ENCODE measurements around the gene AGFG2. TPM values are rescaled to one million over a fixed set of nuclear protein-coding genes. Genes with fewer than 3 reads are reported as not detected.

AGFG2 gene
- total RNA-seq, 1 experiment from 2014 or later = 30.4 TPM

DNA sequence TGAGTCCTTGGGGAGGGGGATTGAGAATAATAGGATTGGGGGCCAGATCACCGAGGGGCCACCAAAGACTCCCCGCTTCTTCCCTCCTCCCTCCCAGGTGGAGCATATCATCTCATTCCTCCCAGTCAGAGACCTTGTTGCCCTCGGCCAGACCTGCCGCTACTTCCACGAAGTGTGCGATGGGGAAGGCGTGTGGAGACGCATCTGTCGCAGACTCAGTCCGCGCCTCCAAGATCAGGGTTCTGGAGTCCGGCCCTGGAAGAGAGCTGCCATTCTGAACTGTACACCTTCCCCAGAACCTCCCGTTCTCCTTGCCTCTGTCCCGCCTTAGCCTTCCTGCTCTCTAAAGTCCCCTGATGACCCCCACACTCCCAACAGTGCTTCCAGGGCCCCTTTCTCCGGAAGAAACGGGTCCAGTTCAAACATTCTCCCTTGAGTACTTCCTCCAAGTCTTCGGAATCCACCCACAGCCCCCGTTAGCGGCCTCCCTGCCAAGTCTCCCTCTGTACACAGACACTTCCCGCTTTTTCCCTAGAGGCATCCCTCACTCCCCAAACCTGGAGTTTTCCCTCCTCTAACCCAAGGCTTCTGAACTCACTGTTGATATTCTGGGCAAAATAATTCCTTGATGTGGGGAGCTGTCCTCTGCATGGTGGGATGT, 51.2 kb downstream of the AGFG2 start:
- no peak overlapping the region for H3K4me3 ChIP-seq
- H2AFZ ChIP-seq = no peak overlapping the region
- no TSS peak for BruUV-seq (replicated peaks)
- TF ChIP-seq EZH2 (IDR thresholded peaks at IDR 0.05; ENCODE audit: low read depth) = no peak
- TF ChIP-seq, protein P1, sequence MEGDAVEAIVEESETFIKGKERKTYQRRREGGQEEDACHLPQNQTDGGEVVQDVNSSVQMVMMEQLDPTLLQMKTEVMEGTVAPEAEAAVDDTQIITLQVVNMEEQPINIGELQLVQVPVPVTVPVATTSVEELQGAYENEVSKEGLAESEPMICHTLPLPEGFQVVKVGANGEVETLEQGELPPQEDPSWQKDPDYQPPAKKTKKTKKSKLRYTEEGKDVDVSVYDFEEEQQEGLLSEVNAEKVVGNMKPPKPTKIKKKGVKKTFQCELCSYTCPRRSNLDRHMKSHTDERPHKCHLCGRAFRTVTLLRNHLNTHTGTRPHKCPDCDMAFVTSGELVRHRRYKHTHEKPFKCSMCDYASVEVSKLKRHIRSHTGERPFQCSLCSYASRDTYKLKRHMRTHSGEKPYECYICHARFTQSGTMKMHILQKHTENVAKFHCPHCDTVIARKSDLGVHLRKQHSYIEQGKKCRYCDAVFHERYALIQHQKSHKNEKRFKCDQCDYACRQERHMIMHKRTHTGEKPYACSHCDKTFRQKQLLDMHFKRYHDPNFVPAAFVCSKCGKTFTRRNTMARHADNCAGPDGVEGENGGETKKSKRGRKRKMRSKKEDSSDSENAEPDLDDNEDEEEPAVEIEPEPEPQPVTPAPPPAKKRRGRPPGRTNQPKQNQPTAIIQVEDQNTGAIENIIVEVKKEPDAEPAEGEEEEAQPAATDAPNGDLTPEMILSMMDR (conservative IDR thresholded peaks at IDR 0.05) = no peak
- POLR2A ChIA-PET (ENCODE audit: unreplicated experiment) = no interaction called here
- H4K20me1 ChIP-seq (ENCODE audit: insufficient read depth) = no peaks in the 10 kb centered on the region
- CTCF ChIA-PET = interaction anchor here (0.6 kb wide), 1 partner anchor 26 kb away, joined by 6 read pairs; no protein-coding TSS in a partner anchor
- H3K9me2 ChIP-seq (ENCODE audit: insufficient read depth) = no peaks in the 10 kb centered on the region
- no peaks in the 10 kb centered on the region for H3K36me3 ChIP-seq (ENCODE audit: low read depth)
- intact Hi-C loops (cut with micrococcal nuclease; ENCODE audit: unreplicated experiment) = no loop called here
- no peaks in the 10 kb centered on the region for H3K79me2 ChIP-seq (ENCODE audit: low read depth)
- no peak overlapping the region for H3K4me2 ChIP-seq
- H3K9me3 ChIP-seq (ENCODE audit: insufficient read depth, low read depth) = no peaks in the 10 kb centered on the region
- DNase-seq = no peak
- no peaks in the 10 kb centered on the region for H3K27me3 ChIP-seq (ENCODE audit: insufficient read depth, low read depth)
- no peak overlapping the region for H3K27ac ChIP-seq
- H3K4me1 ChIP-seq (replicated peaks; ENCODE audit: insufficient read depth) = no peaks in the 10 kb centered on the region
- H3F3A ChIP-seq (ENCODE audit: insufficient read depth, low read depth) = peaks cover 7% of the 10 kb centered on the region

DNA sequence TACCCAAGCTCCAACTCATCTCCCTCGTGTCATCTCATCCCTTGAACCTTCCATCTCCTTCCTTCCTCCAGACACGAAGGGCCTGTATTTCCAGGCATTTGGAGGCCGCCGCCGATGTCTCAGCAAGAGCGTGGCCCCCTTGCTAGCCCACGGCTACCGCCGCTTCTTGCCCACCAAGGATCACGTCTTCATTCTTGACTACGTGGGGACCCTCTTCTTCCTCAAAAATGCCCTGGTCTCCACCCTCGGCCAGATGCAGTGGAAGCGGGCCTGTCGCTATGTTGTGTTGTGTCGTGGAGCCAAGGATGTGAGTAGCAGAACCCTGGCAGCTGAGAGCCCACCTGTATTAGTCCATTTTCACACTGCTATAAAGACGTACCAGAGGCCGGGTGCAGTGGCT, 52.6 kb downstream of the AGFG2 start:
- H4K20me1 ChIP-seq (ENCODE audit: insufficient read depth) = no peaks in the 10 kb centered on the region
- no peak overlapping the region for H3K27ac ChIP-seq
- no peaks in the 10 kb centered on the region for H3K79me2 ChIP-seq (ENCODE audit: low read depth)
- no peaks in the 10 kb centered on the region for H3K9me3 ChIP-seq (ENCODE audit: insufficient read depth, low read depth)
- ChIA-PET CTCF (no interaction called here), POLR2A (ENCODE audit: unreplicated experiment) (interaction anchor here (0.6 kb wide), 3 partner anchors 11 to 163 kb away, joined by 4 read pairs; partner anchors contain the start of gene ZCWPW1)
- TF ChIP-seq EZH2 (IDR thresholded peaks at IDR 0.05; ENCODE audit: low read depth) = no peak
- no peaks in the 10 kb centered on the region for H3K27me3 ChIP-seq (ENCODE audit: insufficient read depth, low read depth)
- no peak overlapping the region for H3K4me3 ChIP-seq
- H3K4me1 ChIP-seq (replicated peaks; ENCODE audit: insufficient read depth) = no peaks in the 10 kb centered on the region
- H3F3A ChIP-seq (ENCODE audit: insufficient read depth, low read depth) = no peaks in the 10 kb centered on the region
- no peak overlapping the region for H3K4me2 ChIP-seq
- no peak overlapping the region for H2AFZ ChIP-seq
- no TSS peak for BruUV-seq (replicated peaks)
- no peaks in the 10 kb centered on the region for H3K9me2 ChIP-seq (ENCODE audit: insufficient read depth)
- no peak for DNase-seq
- H3K36me3 ChIP-seq (ENCODE audit: low read depth) = no peaks in the 10 kb centered on the region
- intact Hi-C loops (cut with micrococcal nuclease; ENCODE audit: unreplicated experiment) = no loop called here

DNA sequence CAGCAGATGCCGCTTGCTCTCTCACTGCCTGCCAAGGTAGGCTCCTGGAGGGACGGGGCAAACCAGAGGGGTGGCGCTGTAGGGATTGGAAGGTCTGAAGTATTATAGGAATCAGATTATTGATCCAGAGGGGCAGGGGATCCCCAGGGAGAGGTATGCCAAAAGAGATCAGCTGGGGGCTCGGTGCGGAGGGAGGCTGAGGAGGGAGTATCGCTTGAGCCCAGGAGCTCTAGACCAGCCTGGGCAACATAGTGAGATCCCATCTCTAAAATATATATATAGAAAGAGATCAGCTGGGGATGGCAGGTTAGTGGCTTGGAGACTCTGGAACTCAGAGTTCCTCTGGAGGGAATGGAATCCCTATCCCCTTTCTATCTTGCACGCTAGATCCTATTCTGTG, 56.2 kb downstream of the AGFG2 start:
- no peak overlapping the region for H3K4me3 ChIP-seq
- H4K20me1 ChIP-seq (ENCODE audit: insufficient read depth) = no peaks in the 10 kb centered on the region
- intact Hi-C loops (cut with micrococcal nuclease; ENCODE audit: unreplicated experiment) = no loop called here
- no peak overlapping the region for H3K4me2 ChIP-seq
- DNase-seq = no peak
- no peaks in the 10 kb centered on the region for H3K4me1 ChIP-seq (replicated peaks; ENCODE audit: insufficient read depth)
- H3K36me3 ChIP-seq (ENCODE audit: low read depth) = no peaks in the 10 kb centered on the region
- no peak for TF ChIP-seq EZH2 (IDR thresholded peaks at IDR 0.05; ENCODE audit: low read depth)
- TF ChIP-seq, protein P1 (conservative IDR thresholded peaks at IDR 0.05) = no peak
- no peaks in the 10 kb centered on the region for H3K27me3 ChIP-seq (ENCODE audit: insufficient read depth, low read depth)
- H3F3A ChIP-seq (ENCODE audit: insufficient read depth, low read depth) = peaks cover 5% of the 10 kb centered on the region; the same call in 1 of the 2 replicates
- H3K27ac ChIP-seq = no peak overlapping the region
- H3K9me3 ChIP-seq (ENCODE audit: insufficient read depth, low read depth) = no peaks in the 10 kb centered on the region
- CTCF ChIA-PET = no interaction called here
- POLR2A ChIA-PET (ENCODE audit: unreplicated experiment) = no interaction called here
- BruUV-seq (replicated peaks) = no TSS peak
- H3K9me2 ChIP-seq (ENCODE audit: insufficient read depth) = no peaks in the 10 kb centered on the region
- no peak overlapping the region for H2AFZ ChIP-seq
- no peaks in the 10 kb centered on the region for H3K79me2 ChIP-seq (ENCODE audit: low read depth)
